ENCODE results near the gene SDK1.
A peak's percentile ranks its signal among the peaks of the same experiment; 100 is the strongest.

Gene SDK1, protein sequence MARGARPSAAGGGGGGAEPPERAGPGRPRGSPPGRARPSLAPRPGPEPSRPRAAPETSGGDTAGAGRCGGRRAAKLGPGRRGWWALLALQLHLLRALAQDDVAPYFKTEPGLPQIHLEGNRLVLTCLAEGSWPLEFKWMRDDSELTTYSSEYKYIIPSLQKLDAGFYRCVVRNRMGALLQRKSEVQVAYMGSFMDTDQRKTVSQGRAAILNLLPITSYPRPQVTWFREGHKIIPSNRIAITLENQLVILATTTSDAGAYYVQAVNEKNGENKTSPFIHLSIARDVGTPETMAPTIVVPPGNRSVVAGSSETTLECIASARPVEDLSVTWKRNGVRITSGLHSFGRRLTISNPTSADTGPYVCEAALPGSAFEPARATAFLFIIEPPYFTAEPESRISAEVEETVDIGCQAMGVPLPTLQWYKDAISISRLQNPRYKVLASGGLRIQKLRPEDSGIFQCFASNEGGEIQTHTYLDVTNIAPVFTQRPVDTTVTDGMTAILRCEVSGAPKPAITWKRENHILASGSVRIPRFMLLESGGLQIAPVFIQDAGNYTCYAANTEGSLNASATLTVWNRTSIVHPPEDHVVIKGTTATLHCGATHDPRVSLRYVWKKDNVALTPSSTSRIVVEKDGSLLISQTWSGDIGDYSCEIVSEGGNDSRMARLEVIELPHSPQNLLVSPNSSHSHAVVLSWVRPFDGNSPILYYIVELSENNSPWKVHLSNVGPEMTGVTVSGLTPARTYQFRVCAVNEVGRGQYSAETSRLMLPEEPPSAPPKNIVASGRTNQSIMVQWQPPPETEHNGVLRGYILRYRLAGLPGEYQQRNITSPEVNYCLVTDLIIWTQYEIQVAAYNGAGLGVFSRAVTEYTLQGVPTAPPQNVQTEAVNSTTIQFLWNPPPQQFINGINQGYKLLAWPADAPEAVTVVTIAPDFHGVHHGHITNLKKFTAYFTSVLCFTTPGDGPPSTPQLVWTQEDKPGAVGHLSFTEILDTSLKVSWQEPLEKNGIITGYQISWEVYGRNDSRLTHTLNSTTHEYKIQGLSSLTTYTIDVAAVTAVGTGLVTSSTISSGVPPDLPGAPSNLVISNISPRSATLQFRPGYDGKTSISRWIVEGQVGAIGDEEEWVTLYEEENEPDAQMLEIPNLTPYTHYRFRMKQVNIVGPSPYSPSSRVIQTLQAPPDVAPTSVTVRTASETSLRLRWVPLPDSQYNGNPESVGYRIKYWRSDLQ (N-terminal part only)

GRCh38 chr7:3300651-3301448 lies at the start of gene SDK1:
Gene SDK1, plus strand, starts transcription at chr7:3301252. Its CDS starts 335 bp downstream, at chr7:3301587.
- peak; percentile 75 for DNase-seq

DNA sequence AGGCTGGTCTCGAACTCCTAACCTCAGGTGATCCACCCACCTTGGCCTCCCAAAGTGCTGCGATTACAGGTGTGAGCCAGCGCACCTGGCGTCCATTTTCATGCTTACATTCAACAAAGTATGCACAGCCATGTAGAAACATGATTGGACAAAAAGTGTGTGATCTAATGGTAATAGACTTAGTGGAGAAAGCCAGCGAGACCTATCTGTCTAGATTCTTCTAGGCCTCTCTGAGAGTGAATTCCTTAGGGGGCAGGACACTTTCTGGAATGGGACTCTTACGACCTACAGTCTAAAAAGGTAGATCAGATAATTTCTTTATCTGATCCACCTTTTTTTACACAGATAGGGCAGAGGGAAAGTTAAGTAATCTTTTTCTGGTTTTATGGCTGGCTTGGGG lies 46.3 kb upstream of the SDK1 start:
- DNase-seq, result no peak

DNA sequence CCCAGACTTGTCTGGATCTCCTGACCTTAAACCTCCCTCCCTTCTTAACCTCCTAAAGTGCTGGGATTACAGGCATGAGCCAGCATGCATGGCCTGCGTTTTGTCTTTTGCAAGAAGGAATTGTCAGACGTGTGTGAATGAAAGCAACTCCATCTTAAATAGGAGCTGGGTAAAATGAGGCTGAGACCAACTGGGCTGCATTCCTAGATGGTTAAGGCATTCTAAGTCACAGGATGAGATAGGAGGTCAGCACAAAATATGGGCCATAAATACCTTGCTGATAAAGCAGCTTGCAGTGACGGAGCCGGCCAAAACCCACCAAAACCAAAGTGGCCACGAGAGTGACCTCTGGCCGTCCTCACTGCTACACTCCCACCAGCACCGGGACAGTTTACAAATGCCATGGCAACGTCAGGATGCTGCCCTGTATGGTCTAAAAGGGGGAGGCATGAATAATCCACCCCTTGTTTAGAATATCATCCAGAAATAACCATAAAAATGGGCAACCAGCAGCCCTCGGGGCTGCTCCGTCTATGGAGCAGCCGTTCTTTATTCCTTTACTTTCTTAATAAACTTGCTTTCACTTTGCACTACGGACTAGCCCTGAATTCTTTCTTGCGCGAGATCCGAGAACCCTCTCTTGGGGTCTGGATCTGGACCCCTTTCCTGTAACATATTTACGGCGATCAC lies 41.2 kb upstream of the SDK1 start:
- no peak for DNase-seq

GRCh38 chr7:3260401-3260715 lies 40.7 kb upstream of the SDK1 start:
- no peak for DNase-seq

DNA sequence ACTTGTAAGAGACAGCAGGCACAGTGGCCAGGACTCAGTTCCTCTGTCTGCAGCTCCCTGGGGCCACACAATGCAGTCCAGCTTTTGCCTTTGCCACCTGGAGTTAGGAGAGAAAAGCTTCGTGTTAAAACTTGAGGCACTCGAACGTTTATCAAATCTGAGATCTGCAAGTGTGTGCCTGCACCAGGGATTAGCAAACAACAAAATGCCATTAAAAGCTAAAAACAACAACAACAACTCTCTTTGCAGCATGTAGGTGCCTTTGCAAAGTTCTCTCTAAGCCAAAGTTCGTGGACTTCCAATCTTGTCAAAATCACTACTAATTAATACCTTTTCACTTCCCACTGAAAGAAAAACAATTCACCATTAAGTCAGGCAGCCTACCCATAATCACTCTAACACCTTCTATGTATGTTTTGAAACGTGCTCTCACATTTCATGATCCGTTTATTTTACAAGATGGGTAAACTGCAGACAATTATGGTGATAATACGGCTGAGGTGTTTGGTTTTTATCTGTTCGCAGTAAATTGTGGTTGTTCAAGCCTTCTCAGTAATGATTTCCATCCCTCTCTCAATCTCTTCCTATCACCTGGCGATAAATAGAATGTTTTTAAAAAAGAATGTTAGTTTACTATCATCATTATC lies 36.2 kb upstream of the SDK1 start:
- DNase-seq, result no peak

DNA sequence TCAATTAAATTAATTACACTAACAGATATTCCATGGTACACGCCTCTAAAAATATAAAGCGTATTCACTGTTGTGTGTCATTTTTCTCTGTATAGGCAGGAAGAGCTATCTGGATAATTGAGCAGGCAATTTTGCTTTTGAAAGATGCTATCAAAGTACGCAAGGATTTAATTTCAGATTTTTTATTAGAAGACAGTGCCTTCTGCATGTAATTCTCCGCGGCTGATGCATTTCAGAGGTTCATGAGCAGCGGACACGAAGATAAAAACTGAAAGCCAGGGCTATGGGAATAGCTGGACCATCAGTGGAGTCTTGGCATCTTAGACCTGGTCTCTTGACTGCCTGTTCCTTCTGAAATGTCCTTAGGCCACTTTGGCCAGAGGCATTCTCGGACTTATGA lies 35.7 kb upstream of the SDK1 start:
- no peak for DNase-seq

- DNase-seq, result no peak
These were observed 34.8 kb upstream of the SDK1 start for GRCh38 chr7:3266240-3266639.

DNA sequence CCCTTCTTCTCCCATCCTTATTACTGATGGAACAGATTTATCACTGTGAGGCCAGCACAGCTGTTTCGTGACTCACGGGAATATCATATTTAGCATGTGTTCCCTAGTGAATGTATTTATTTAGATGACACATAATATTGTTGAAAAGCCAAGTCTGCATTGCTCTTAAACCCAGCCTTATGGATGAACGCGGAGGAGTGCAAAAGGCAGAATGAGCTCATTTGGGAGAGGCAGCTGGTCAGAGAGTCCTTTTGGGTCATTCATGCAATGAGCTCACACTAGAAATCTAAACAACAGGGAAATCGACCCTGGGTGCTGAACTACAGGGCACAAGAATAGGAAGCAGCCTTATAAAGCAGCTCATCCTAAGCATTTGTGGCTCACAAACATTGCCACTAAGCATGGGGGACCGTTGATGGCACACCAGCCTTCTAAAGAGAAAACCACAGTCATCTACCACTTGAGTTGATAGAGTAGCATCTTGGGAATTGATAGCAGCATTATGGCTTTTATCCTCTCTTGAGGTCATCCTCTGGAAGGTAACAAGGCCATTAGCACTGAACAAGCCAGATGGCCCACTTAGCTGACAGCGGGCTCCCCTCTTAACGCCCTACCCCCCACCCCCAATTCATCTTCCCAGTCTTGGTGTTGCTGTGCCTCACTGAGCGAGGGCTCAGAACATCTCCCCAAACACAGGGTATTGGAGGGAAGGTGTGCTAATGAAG lies 32.9 kb upstream of the SDK1 start:
- DNase-seq, result no peak

- no peak for DNase-seq
These were observed 30.7 kb upstream of the SDK1 start for GRCh38 chr7:3270362-3270761.

- DNase-seq, result no peak
These were observed 29.8 kb upstream of the SDK1 start for GRCh38 chr7:3271298-3271697.

GRCh38 chr7:3272691-3273141 lies 28.3 kb upstream of the SDK1 start:
- DNase-seq, result no peak

DNA sequence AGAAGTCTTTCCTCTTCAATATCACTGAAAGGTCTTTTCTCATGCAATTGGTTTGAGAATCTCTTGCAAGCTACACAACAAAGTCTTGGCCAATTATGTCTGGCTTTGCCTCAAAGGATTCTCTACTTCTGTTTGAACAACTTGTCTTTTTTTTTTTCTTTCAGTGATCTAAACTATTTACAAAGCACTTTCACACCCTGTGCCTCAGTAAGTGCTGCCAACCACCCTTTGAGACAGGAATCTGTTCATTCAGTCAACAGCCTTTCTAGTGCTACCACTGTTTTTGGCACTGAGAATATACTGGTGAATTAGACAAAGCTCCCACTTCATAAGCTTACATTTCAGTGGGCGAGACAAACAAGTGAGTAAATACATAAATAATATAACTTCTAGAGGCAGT lies 26.9 kb upstream of the SDK1 start:
- no peak for DNase-seq

- no peak for DNase-seq
These were observed 23.2 kb upstream of the SDK1 start for GRCh38 chr7:3277604-3278572.

- DNase-seq, result no peak
These were observed 21.8 kb upstream of the SDK1 start for GRCh38 chr7:3279147-3279818.

- DNase-seq, result no peak
These were observed 20.6 kb upstream of the SDK1 start for GRCh38 chr7:3280445-3280844.

DNA sequence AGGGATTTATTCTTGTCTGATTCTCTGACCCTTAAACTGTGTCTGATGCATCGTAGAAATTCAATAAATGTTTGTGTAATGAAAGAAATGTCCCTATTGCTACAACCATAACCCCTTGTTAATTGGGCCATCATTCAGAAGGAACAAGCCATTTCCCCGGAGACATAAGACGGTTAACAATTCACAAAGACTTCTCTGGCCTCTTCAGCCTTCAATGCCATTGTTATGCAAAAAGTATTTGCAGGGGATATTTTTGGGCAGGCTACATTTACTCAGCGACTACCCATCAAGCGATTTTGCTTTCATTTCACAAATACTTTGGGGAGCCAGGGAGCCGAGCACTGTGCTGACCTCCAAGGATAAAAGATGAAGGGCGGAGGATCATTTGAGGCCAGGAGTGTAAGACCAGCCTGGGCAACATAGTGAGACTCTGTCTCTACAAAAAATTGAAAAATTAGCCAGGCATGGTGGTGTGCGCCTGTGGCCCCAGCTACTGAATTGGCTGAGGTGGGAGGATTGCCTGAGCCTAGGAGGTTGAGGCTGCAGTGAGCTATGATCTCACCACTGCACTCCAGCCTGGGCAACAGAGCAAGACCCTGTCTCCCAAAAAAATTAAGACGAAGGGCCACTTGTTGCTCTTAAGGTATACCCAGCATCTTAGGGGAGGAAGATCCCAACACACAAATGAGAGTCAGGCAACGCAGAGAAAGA lies 20.0 kb upstream of the SDK1 start:
- no peak for DNase-seq

DNA sequence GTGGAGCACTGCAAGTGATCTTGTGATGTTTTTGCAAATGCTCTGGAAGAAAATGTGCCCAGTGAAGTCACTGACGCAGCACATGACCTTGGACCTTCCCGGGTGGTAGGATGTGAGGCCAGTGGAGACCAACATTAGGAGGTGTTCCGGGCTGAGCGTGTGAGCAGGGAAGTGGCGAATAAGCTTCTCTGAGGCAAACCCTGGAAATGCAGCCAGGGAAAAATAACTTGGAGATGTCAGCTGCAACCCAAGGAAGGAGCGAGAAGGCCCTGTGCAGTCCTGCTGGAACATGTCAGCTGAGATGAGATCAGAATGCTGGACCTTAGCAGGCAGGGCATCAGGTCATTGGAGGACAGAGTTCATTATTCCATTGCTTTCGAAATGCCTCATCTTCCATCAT lies 18.6 kb upstream of the SDK1 start:
- no peak for DNase-seq

GRCh38 chr7:3283130-3283704 lies 17.8 kb upstream of the SDK1 start:
- DNase-seq, result no peak

Data from GOT3 (cell line).